ENCODE measurements around the gene CEP131.

GRCh38 chr17:81210466-81210865 is 12.3 kb downstream of the CEP131 start:
- TF ChIP-seq, protein P1, sequence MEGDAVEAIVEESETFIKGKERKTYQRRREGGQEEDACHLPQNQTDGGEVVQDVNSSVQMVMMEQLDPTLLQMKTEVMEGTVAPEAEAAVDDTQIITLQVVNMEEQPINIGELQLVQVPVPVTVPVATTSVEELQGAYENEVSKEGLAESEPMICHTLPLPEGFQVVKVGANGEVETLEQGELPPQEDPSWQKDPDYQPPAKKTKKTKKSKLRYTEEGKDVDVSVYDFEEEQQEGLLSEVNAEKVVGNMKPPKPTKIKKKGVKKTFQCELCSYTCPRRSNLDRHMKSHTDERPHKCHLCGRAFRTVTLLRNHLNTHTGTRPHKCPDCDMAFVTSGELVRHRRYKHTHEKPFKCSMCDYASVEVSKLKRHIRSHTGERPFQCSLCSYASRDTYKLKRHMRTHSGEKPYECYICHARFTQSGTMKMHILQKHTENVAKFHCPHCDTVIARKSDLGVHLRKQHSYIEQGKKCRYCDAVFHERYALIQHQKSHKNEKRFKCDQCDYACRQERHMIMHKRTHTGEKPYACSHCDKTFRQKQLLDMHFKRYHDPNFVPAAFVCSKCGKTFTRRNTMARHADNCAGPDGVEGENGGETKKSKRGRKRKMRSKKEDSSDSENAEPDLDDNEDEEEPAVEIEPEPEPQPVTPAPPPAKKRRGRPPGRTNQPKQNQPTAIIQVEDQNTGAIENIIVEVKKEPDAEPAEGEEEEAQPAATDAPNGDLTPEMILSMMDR (IDR thresholded peaks at IDR 0.05; ENCODE audit: extremely low read depth in 1 of 2, insufficient read depth in 1 of 2, low read depth in 1 of 2, low read length in 2 of 2), result no peak
- TF ChIP-seq EZH2 (IDR thresholded peaks at IDR 0.05; ENCODE audit: borderline replicate concordance, low read depth, low read length, severe bottlenecking), result no peak
